ENCODE data around the gene CLTCL1. TPM values are rescaled to one million over a fixed set of nuclear protein-coding genes. Genes with fewer than 3 reads are reported as not detected.

CLTCL1 gene
- total and polyA plus RNA-seq, 9 of the 15 experiments (the other 6 are each of a cell fraction or from before 2014, with no cell fraction given): 1.1 to 11.7 (median 5.0) TPM

- no peak for TF ChIP-seq E2F8 (IDR thresholded peaks at IDR 0.05; ENCODE audit: low read depth, partially characterized antibody)
- no peak for TF ChIP-seq POLR2H (tag; IDR thresholded peaks at IDR 0.05; ENCODE audit: low read depth)
- TF ChIP-seq ZNF253 (CRISPR knock-in tag; conservative IDR thresholded peaks at IDR 0.05): no peak
- no peak for TF ChIP-seq ETV6 (IDR thresholded peaks at IDR 0.05; ENCODE audit: borderline replicate concordance in 1 of 2, low read depth in 2 of 2, low read length in 1 of 2)
- peak; percentile 83; the same call in 1 of the 2 replicates for TF ChIP-seq ETV6 (CRISPR knock-in tag; IDR thresholded peaks at IDR 0.05; ENCODE audit: borderline replicate concordance)
- no peak for TF ChIP-seq DDX20 (tag; IDR thresholded peaks at IDR 0.05; ENCODE audit: low read depth)
- 0 out of 2 replicates have a peak, but pooled peaks have one; percentile 7 for TF ChIP-seq ZNF507 (tag; conservative IDR thresholded peaks at IDR 0.05)
- 0 out of 2 replicates have a peak, but pooled peaks have one; percentile 38 for TF ChIP-seq ZNF282 (CRISPR knock-in tag; IDR thresholded peaks at IDR 0.05)
- TF ChIP-seq ZNF143 (CRISPR knock-in tag; IDR thresholded peaks at IDR 0.05): peak; percentile 58
- TF ChIP-seq ESRRB (CRISPR knock-in tag; IDR thresholded peaks at IDR 0.05; ENCODE audit: borderline replicate concordance): no peak
- TF ChIP-seq MTA3 (IDR thresholded peaks at IDR 0.05; ENCODE audit: borderline replicate concordance): no peak
- TF ChIP-seq FOXP4 (CRISPR knock-in tag; IDR thresholded peaks at IDR 0.05; ENCODE audit: borderline replicate concordance): no peak
- peak in 1 of 2 experiments; percentile 63; a peak in 1 of 4 replicates for TF ChIP-seq FOXA3 (CRISPR knock-in tag; conservative IDR thresholded peaks at IDR 0.05 in 1 of 2, IDR thresholded peaks at IDR 0.05 in 1 of 2)
- TF ChIP-seq ZNF695 (CRISPR knock-in tag; IDR thresholded peaks at IDR 0.05): no peak
- 0 out of 2 replicates have a peak, but pooled peaks have one; percentile 14 for TF ChIP-seq ATF1 (CRISPR knock-in tag; IDR thresholded peaks at IDR 0.05)
- no peak for TF ChIP-seq ATF1 (tag; IDR thresholded peaks at IDR 0.05)
- TF ChIP-seq ZNF140 (CRISPR knock-in tag; IDR thresholded peaks at IDR 0.05): no peak
- TF ChIP-seq RBM25 (IDR thresholded peaks at IDR 0.05; ENCODE audit: low read depth, low read length, severe bottlenecking): no peak
- no peak for TF ChIP-seq HNRNPK (IDR thresholded peaks at IDR 0.05; ENCODE audit: low read depth, low read length, poor library complexity, severe bottlenecking)
- TF ChIP-seq CBX8 (IDR thresholded peaks at IDR 0.05; ENCODE audit: borderline replicate concordance, extremely low read depth, low read depth, low read length, poor library complexity, severe bottlenecking): no peak
- peak; percentile 59; the same call in 1 of the 2 replicates for TF ChIP-seq MAX (CRISPR knock-in tag; IDR thresholded peaks at IDR 0.05)
- no peak for TF ChIP-seq PHB2 (IDR thresholded peaks at IDR 0.05; ENCODE audit: low read depth)
Measured at GRCh38 chr22:19336133-19337075, 44.9 kb upstream of the CLTCL1 start (continued).
